MCF 10A (cell line): ENCODE measurements around the gene PPP1R1A. TPM values are rescaled to one million over a fixed set of nuclear protein-coding genes. Genes with fewer than 3 reads are reported as not detected.

Experiments
- BruUV-seq: library from RNA; stranded (reverse); fragments of 400-500 nt; replicated peaks from 2 replicates; lab custom pipeline; 2021; lab: Mats Ljungman, UMichigan
- CTCF ChIA-PET: fragments of 300-600 bp; sonication (Branson Sonifier 250); formaldehyde crosslinking; extraction: SDS; loops from one replicate; lab custom pipeline; 2021; ENCODE audit warnings: antibody characterized with exemption, inconsistent platforms; lab: Yijun Ruan, JAX
- POLR2A ChIA-PET: fragments of 300-600, 350-650 bp; sonication (Branson Sonifier 250); formaldehyde crosslinking; extraction: SDS; loops from one replicate; lab custom pipeline; 2020; ENCODE audit warnings: antibody characterized with exemption, inconsistent platforms; lab: Yijun Ruan, JAX
- DNase-seq: peaks from one replicate; pipeline ENCODE4 v3.0.0-alpha.2; 2018; ENCODE audit not compliant: unreplicated experiment
- H3K27ac Mint-ChIP-seq: one replicate; pipeline ENCODE4 v1.8.0; 2022; ENCODE audit warnings: mild to moderate bottlenecking, low read depth, mixed read lengths; ENCODE audit not compliant: unreplicated experiment
- H3K27me3 Mint-ChIP-seq: one replicate; pipeline ENCODE4 v1.8.0; 2022; ENCODE audit warnings: mixed read lengths; ENCODE audit not compliant: insufficient read depth, unreplicated experiment
- H3K36me3 Mint-ChIP-seq: one replicate; pipeline ENCODE4 v1.8.0; 2022; ENCODE audit warnings: mild to moderate bottlenecking, moderate library complexity, mixed read lengths; ENCODE audit not compliant: insufficient read depth, unreplicated experiment
- H3K4me1 Mint-ChIP-seq: one replicate; pipeline ENCODE4 v1.8.0; 2022; ENCODE audit warnings: mixed read lengths; ENCODE audit not compliant: insufficient read depth, unreplicated experiment
- H3K4me3 Mint-ChIP-seq: one replicate; pipeline ENCODE4 v1.8.0; 2022; ENCODE audit warnings: mild to moderate bottlenecking, moderate library complexity, mixed read lengths; ENCODE audit not compliant: unreplicated experiment
- H3K9me3 Mint-ChIP-seq: one replicate; pipeline ENCODE4 v1.8.0; 2022; ENCODE audit warnings: mixed read lengths; ENCODE audit not compliant: unreplicated experiment
- CTCF ChIP-seq: fragments of 200-600 bp; IDR thresholded peaks from one replicate; pipeline ENCODE4 v1.8.0; 2022; ENCODE audit warnings: antibody characterized with exemption, mild to moderate bottlenecking; ENCODE audit not compliant: unreplicated experiment
- intact Hi-C: fragments of 100-400 bp; cut with micrococcal nuclease; formaldehyde crosslinking; loops from 2 replicates; pipeline ENCODE4 v1.14.1; 2022
- total RNA-seq: library from RNA; stranded (reverse); gene quantifications from 2 replicates; pipeline ENCODE4 v1.2.3, GENCODE V29; 2022

PPP1R1A gene
- total RNA-seq, 1 experiment from 2014 or later = not detected

DNA sequence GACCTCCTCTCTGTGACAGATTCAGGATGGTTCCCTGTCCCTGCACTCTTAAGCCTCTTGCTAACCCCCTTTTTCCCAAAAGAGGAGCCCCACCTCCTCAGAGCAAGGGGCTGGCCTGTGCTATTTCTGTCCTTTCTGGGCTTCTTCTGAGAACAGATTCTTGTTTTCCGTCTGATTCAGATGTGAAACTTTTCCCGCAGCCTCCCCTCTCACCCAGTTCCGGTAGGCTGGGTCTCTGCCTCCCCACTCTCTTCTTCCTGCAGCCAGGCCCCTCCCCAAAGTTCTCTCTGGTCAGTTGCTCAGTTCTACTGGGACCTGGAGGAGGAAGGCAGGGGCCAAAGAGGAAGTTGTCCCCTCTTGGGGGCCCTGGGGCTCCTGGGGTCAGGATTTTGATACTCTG is 27.3 kb downstream of the PPP1R1A start:
- DNase-seq = no peak
- Mint-ChIP-seq H3K4me1 (peaks cover 6% of the 10 kb centered on the region), H3K27ac (no peak overlapping the region), H3K9me3 (no peaks in the 10 kb centered on the region), H3K27me3 (peaks cover 48% of the 10 kb centered on the region), H3K36me3 (peaks cover 6% of the 10 kb centered on the region), H3K4me3 (peak overlapping the region; percentile 43)
- intact Hi-C loops = no loop called here
- no TSS peak for BruUV-seq
- POLR2A ChIA-PET = no interaction called here
- no peak for TF ChIP-seq CTCF
- CTCF ChIA-PET = interaction anchor here (0.6 to 1.7 kb wide), 3 partner anchors 19 to 36 kb away, joined by 3 to 10 read pairs (median 5); no protein-coding TSS in a partner anchor

DNA sequence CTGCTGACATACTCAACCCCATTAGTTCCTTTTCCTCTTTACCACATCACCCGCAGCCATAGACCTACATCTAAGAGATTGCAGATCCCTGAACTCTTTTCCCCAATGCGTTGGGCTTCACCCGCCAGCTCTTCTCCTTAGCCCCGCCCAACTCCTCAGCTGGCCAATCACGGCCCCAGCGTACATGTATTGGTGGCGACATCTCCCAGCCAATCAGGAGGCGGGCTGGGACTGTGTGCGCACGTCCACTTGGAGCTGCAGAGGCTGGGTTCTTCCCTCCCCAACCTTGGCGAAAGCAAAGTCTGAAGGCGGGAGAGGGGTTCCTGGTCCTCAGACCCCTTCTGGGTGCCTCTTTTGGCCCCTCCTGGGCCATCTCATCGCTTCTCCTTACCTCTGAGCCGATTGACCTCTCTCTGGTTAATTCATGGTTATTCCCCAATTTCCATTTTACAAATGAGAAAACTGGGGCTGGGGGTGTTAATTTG is 28.0 kb downstream of the PPP1R1A start:
- no TSS peak for BruUV-seq
- peaks cover 6% of the 10 kb centered on the region for H3K36me3 Mint-ChIP-seq
- no peak for TF ChIP-seq CTCF
- H3K4me1 Mint-ChIP-seq = peaks cover 6% of the 10 kb centered on the region
- H3K9me3 Mint-ChIP-seq = no peaks in the 10 kb centered on the region
- ChIA-PET CTCF (interaction anchor here (0.9 to 1.7 kb wide), 3 partner anchors 16 to 37 kb away, joined by 3 to 10 read pairs (median 5); no protein-coding TSS in a partner anchor), POLR2A (no interaction called here)
- intact Hi-C loops = no loop called here
- no peak overlapping the region for H3K27ac Mint-ChIP-seq
- peak; percentile 73 for DNase-seq
- peaks cover 41% of the 10 kb centered on the region for H3K27me3 Mint-ChIP-seq
- peak overlapping the region; percentile 43 for H3K4me3 Mint-ChIP-seq

DNA sequence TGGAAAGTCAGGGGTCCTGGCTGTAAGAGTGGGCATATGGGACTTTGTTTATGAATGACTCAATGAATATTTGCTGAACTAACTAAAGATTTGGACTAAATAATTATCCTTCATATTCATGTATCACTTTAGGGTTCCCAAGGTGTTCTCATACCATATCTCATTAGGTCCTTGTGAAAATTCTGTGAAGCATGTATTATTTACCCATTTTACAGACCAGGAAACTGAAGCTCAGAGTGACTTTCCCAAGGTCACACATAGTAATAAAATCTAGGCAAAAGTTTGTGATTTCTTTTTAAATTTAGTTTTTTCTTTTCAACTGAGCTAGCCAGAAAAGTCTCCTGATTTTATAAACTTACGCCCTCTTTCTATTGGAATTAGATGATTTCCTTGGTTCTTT is 29.7 kb downstream of the PPP1R1A start:
- Mint-ChIP-seq H3K9me3 (no peaks in the 10 kb centered on the region), H3K4me1 (peaks cover 6% of the 10 kb centered on the region), H3K27ac (no peak overlapping the region), H3K27me3 (peaks cover 35% of the 10 kb centered on the region), H3K36me3 (peaks cover 6% of the 10 kb centered on the region), H3K4me3 (no peak overlapping the region)
- TF ChIP-seq CTCF = no peak
- intact Hi-C loops = no loop called here
- POLR2A ChIA-PET = no interaction called here
- no peak for DNase-seq
- CTCF ChIA-PET = interaction anchor here (0.9 kb wide), 1 partner anchor 10 kb away, joined by 3 read pairs; no protein-coding TSS in a partner anchor
- no TSS peak for BruUV-seq

DNA sequence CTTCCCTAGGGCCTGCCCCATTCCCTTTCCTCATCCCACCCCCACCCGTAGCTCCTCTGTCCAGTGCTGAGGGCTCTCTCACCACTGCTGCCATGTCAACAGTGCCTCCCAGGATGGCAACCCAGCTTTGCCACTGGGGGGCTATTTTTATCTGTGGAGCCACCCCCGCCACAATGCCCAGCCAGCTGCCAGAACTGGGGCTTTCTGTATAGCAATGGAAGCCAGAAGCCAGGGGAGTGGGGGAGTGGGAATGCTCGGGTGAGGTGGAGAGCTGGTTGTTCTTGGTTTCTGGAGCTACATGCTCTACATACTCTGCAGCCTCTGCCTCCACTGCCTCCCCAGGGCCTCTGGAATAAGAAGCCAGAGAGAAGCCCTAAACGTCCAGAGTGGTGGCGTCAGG is 30.1 kb downstream of the PPP1R1A start:
- no peak overlapping the region for H3K4me3 Mint-ChIP-seq

More for the DNA sequence above, 30.1 kb downstream of the PPP1R1A start:
- Mint-ChIP-seq H3K27ac (no peak overlapping the region), H3K4me1 (peaks cover 6% of the 10 kb centered on the region), H3K9me3 (no peaks in the 10 kb centered on the region), H3K27me3 (peaks cover 35% of the 10 kb centered on the region), H3K36me3 (peaks cover 6% of the 10 kb centered on the region)
- no peak for DNase-seq
- no TSS peak for BruUV-seq
- ChIA-PET POLR2A (no interaction called here), CTCF (interaction anchor here (0.9 kb wide), 1 partner anchor 10 kb away, joined by 3 read pairs; no protein-coding TSS in a partner anchor)
- intact Hi-C loops = no loop called here
- no peak for TF ChIP-seq CTCF
